ENCODE data around the gene PACS1. TPM values are rescaled to one million over a fixed set of nuclear protein-coding genes. Genes with fewer than 3 reads are reported as not detected.

PACS1 gene
- total RNA-seq, 2 experiments from 2014 or later: 59.5 to 62.7 TPM

GRCh38 chr11:66118847-66119246 is 48.8 kb downstream of the PACS1 start:
- ChIA-PET POLR2A (interaction anchor here (0.6 to 1.5 kb wide), 3 partner anchors 48 to 443 kb away, joined by 4 to 6 read pairs (median 4); no protein-coding TSS in a partner anchor), CTCF (interaction anchor here (1.0 to 2.0 kb wide), 4 partner anchors 17 to 74 kb away, joined by 3 to 4 read pairs (median 4); no protein-coding TSS in a partner anchor)

DNA sequence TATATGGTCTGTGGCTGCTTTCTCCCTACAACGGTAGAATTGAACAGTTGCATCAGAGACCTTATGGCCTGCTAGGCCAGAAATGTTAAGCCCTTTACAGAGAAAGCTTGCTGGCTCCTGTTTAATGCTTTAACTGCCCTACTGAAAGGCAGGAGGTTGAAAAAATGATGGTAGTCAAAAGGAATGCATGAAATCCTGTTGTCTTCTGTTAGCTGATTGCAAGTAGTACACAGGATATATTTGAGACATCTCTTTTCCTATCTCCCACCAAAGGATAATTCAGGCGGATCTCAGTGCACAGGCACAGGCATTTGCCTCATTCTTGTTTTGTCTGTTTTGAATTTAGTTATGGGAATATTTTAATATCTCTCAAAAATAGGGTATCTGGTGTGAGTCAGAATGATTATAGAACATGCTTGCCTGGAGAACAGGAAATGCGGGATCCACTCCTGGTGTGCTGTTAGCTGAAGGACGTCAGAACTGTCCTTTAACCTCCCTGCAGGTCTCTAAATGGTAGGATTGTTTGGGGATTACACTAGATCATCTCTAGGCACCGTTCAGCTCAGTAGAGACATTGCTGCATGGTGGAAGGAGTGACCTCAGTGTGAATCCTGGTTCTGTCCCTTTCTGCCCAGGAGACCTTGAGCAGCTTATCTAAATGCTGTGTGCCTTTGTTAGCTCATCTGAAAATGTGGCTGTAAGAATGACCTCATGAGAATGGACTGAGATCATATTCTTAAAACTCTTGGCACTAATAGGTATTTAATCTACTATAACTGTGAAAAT is 49.5 kb downstream of the PACS1 start:
- ChIA-PET CTCF (interaction anchor here (0.5 to 2.0 kb wide), 3 partner anchors 51 to 210 kb away, joined by 3 to 4 read pairs (median 4); no protein-coding TSS in a partner anchor), POLR2A (interaction anchor here (0.6 to 1.5 kb wide), 3 partner anchors 49 to 443 kb away, joined by 3 to 6 read pairs (median 4); no protein-coding TSS in a partner anchor)

DNA sequence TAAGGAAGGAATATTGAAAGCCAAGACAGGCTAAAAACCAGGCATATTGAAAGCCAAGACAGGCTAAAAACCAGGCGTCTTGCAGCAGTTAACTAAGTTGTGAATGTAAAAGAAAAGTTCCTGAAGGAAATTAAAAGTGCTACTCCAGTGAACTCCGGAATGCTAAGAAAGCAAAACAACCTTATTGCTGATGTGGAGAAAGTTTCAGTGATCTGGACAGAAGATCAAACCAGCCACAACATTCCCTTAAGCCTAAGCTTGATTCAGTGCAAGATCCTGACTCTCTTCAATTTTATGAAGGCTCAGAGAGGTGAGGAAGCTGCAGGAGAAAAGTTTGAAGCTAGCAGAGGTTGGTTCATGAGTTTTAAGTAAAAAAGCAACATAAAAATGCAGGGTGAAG is 51.4 kb downstream of the PACS1 start:
- ChIA-PET CTCF (interaction anchor here (2.1 kb wide), 1 partner anchor 12 kb away, joined by 8 read pairs; no protein-coding TSS in a partner anchor), POLR2A (no interaction called here)

DNA sequence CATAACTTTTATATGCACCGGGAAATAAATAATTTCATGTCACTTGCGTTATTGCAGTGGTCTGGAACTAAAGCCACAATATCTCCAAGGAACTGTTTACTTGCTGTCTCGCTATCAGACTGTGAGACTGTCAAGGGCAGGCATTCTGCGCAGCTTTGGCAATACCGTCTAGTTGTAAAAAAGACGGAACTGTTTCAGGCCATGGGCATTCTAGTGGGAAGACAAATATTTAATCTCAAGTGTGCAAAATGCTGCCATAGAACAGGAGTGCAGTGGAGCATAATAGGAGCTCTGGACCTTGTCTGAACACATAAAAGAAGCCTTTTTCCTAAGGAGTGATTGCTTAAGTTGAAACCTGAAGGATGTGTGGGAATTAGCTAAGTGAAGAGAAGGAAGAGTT is 53.8 kb downstream of the PACS1 start:
- CTCF ChIA-PET: interaction anchor here (1.2 kb wide), 1 partner anchor 55 kb away, joined by 3 read pairs; no protein-coding TSS in a partner anchor
- POLR2A ChIA-PET: no interaction called here

GRCh38 chr11:66124564-66124963 is 54.5 kb downstream of the PACS1 start:
- ChIA-PET POLR2A (no interaction called here), CTCF (interaction anchor here (1.2 kb wide), 1 partner anchor 55 kb away, joined by 3 read pairs; no protein-coding TSS in a partner anchor)

DNA sequence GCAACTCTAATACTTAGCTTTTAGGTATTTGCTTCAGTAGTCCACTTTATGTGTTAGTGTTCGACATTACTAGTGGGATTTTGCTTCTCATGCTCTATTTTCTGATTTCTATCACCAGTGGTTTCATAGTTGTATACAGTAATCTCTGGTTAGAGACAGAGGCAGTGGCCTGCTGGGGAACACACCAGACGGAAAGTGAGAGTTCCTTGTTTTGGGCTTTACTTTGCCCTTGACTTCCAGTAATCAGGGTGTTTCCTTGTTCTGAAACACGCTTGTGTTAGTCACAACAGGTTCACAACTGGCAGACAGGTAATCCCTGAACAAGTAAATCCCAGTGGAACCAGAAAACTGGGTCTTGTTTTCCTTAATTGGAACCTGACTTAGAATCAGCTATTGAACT is 56.0 kb downstream of the PACS1 start:
- ChIA-PET POLR2A (interaction anchor here (0.6 to 0.9 kb wide), 6 partner anchors 12 to 404 kb away, joined by 3 to 4 read pairs (median 4); partner anchors contain the start of gene SF3B2), CTCF (interaction anchor here (1.2 to 2.0 kb wide), 4 partner anchors 9 to 238 kb away, joined by 3 to 8 read pairs (median 6); partner anchors contain the start of gene FIBP)

DNA sequence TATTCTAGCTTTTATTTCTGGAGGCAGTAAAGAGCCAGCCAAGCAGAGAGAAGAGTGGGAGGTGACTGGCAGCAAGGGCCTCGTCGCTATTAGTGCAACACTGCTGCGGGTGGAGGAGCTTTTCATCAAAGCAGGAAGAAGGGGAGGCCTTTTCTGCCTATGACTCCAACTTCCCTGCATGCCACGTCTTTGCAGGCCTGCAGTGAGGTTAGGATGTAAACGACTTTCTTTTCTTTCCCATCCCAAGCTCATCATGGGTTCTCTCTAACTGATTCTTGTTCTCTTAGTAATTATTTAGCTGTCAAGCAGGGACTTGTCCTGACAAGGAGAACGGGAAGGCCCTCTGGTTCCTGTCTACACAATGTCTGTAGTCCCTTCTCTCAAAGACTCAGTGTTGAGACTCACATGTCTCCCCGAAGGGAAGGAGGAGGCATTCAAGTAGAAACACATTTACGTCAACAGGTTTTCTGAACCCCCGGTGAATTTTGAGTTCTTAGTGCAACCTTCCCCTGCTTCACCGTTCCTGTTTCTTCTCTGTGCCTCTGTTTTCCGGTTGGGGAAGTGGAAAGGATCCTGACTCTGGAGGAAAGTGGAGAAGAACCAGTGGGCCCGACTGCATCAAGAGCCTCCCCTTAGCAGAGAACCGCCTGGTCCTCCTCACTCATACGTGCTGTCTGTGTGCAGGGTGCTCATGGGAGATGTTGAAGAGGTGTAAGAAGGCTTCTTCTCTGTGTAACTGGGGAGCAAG is 56.9 kb downstream of the PACS1 start:
- POLR2A ChIA-PET: interaction anchor here (0.5 to 0.9 kb wide), 2 partner anchors 11 to 20 kb away, joined by 3 read pairs; no protein-coding TSS in a partner anchor
- CTCF ChIA-PET: interaction anchor here (1.2 to 2.0 kb wide), 4 partner anchors 10 to 239 kb away, joined by 3 to 8 read pairs (median 6); partner anchors contain the start of gene FIBP

GRCh38 chr11:66130978-66131377 is 60.9 kb downstream of the PACS1 start:
- ChIA-PET CTCF (interaction anchor here (1.7 kb wide), 1 partner anchor 62 kb away, joined by 4 read pairs; no protein-coding TSS in a partner anchor), POLR2A (no interaction called here)

DNA sequence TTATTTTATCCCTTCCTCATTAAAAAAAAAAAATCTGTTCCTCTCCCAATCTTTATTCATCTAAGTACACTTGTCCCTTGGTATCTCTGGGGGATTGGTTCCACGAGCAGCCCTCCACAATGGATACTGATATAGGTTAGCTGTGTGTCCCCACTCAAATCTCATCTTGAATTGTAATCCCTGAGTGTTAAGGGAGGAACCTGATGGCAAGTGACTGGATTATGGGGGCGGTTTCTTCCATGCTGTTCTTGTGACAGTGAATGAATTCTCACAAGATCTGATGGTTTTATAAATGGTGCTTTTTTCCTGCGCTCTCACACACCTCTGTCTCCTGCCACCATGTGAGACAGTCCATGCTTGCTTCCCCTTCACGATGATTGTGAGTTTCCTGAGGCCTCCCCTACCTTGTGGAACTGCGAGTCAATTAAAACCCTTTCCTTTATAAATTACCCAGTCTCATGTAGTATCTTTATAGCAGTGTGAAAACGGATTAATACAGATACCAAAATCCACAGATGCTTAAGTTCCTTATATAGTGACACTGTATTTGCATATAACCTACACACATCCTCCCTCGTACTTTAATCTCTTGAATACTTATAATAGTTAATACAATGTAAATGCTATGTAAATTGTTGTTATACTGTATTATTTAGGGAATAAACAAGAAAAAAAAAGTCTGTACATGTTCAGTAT is 62.0 kb downstream of the PACS1 start:
- ChIA-PET POLR2A (no interaction called here), CTCF (no interaction called here)

- CTCF ChIA-PET: interaction anchor here (1.0 to 4.8 kb wide), 7 partner anchors 12 to 144 kb away, joined by 3 to 33 read pairs (median 4); partner anchors contain the start of genes PACS1 and SF3B2
- POLR2A ChIA-PET: interaction anchor here (1.1 kb wide), 1 partner anchor 60 kb away, joined by 3 read pairs; no protein-coding TSS in a partner anchor
These were observed 63.2 kb downstream of the PACS1 start for GRCh38 chr11:66133216-66133775.

GRCh38 chr11:66136752-66137123 is 66.7 kb downstream of the PACS1 start:
- CTCF ChIA-PET: interaction anchor here (0.9 to 4.8 kb wide), 4 partner anchors 10 to 131 kb away, joined by 3 to 33 read pairs (median 6); partner anchors contain the start of gene PACS1
- POLR2A ChIA-PET: interaction anchor here (0.6 to 2.0 kb wide), 4 partner anchors 66 to 363 kb away, joined by 4 to 8 read pairs (median 5); no protein-coding TSS in a partner anchor

GRCh38 chr11:66139817-66140404 is 69.8 kb downstream of the PACS1 start:
- CTCF ChIA-PET: no interaction called here
- POLR2A ChIA-PET: no interaction called here

GRCh38 chr11:66142370-66143263 is 72.5 kb downstream of the PACS1 start:
- POLR2A ChIA-PET: no interaction called here
- CTCF ChIA-PET: interaction anchor here (0.6 to 0.7 kb wide), 2 partner anchors 123 to 296 kb away, joined by 3 read pairs; partner anchors contain the start of gene MRPL11

DNA sequence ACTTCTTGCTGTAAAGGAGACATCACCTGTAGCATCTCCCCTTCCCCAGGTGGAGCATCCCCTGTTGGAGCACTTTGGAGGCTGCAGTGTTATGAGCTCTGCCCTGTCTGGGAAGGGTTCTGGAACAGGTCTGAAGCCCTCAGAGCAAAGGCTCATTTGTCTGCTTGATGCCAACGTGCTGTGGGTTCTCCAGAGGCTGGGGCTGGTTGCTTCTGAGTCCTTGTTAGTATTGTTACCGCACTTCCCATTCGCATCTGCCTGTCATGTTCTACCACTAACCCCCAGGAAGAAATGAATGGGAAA is 73.1 kb downstream of the PACS1 start:
- POLR2A ChIA-PET: no interaction called here
- CTCF ChIA-PET: no interaction called here

GRCh38 chr11:66143996-66144678 is 74.1 kb downstream of the PACS1 start:
- CTCF ChIA-PET: no interaction called here
- POLR2A ChIA-PET: no interaction called here

DNA sequence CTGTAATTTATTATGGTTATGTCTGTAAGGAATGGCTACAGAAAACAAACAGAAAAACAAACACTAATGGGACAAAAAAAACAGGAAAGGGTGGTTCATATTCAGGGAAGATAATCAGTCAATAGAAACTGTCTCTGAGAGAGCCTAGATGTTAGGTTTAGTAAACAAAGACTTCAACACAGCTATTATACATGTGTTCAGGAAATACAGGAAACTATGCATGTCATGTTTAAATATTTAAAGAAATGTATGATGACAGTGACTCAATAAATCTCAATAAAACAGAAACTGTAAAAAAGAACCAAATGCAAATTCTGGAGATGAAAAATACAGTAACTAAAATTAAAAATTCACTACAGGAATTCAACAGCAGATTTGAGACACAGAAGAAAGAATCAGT is 76.0 kb downstream of the PACS1 start:
- CTCF ChIA-PET: no interaction called here
- POLR2A ChIA-PET: no interaction called here

DNA sequence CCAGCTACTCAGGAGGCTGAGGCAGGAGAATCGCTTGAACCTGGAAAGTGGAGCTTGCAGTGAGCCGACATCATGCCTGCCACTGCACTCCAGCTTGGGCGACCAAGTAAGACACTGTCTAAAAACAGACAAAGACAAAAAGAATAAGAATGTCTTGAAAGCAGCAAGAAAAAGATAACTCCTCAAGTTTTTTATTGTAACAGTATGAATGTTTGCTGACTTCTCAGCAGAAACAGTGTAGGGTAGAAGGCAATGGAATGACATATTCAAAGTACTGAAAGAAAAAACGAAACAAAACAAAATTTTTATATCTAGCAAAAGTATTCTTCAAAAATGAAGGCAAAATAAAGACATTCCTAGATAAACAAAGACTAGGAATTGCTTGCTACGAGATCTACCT is 76.9 kb downstream of the PACS1 start:
- POLR2A ChIA-PET: no interaction called here
- CTCF ChIA-PET: no interaction called here

Data from activated CD8-positive, alpha-beta memory T cell treated with anti-CD3 and anti-CD28 coated beads for 36 hours (primary cell).